Transverse colon (tissue), 4 donors: ENCODE measurements around the gene DUSP21.
"Not testable (repeated sequence)": the region's sequence is repeated elsewhere in the genome, so short reads cannot be mapped to it uniquely, and the experiment has no call there.

Experiments used
- CTCF ChIP-seq, 5 experiments: fragments of 200-600 bp in 3 of 5; fragments of 450-650 bp in 2 of 5; sonication (generic) in 3 of 5; IDR thresholded peaks; 1 replicate in 2 of 5; 2 replicates in 3 of 5; pipeline ENCODE4 v1.5.1; 2016 to 2017; ENCODE audit warnings: antibody characterized with exemption in 5 of 5, inconsistent platforms in 3 of 5, mild to moderate bottlenecking in 2 of 5, moderate library complexity in 1 of 5
- POLR2AphosphoS5 ChIP-seq, 3 donors: sonication (generic); formaldehyde crosslinking; IDR thresholded peaks; one replicate each; pipeline ENCODE4 v1.6.1; 2016; ENCODE audit warnings: antibody characterized with exemption in 3 of 3

- not testable (repeated sequence) for TF ChIP-seq CTCF, POLR2AphosphoS5 (IDR thresholded peaks at IDR 0.05)
These were observed 7.1 kb downstream of the DUSP21 start for GRCh38 chrX:44850891-44851290.
